ENCODE results near the gene PTGDS. TPM values are rescaled to one million over a fixed set of nuclear protein-coding genes. Genes with fewer than 3 reads are reported as not detected.

Gene PTGDS
- total RNA-seq, 4 donors from 2014 or later: 4.3 to 31.7 (median 25.7) TPM

GRCh38 chr9:136958898-136959850 is 18.1 kb upstream of the PTGDS start:
- Histone ChIP-seq H3K27me3 (no peaks in the 10 kb centered on the region), H3K27ac (no peak overlapping the region)

GRCh38 chr9:136960212-136960937 is 16.9 kb upstream of the PTGDS start:
- H3K4me1 ChIP-seq: peaks cover 35% of the 10 kb centered on the region
- H3K4me3 ChIP-seq: no peak overlapping the region
- H3K36me3 ChIP-seq: no peaks in the 10 kb centered on the region
- H3K9me3 ChIP-seq: no peaks in the 10 kb centered on the region
- no peak overlapping the region for H3K27ac ChIP-seq
- no peaks in the 10 kb centered on the region for H3K27me3 ChIP-seq
- DNase-seq (ENCODE audit: low spot score in 2 of 2): no peak
- TF ChIP-seq POLR2AphosphoS5 (IDR thresholded peaks at IDR 0.05): no peak
- no peak for TF ChIP-seq CTCF (IDR thresholded peaks at IDR 0.05)
- TF ChIP-seq EP300 (IDR thresholded peaks at IDR 0.05): no peak
- TF ChIP-seq POLR2A (IDR thresholded peaks at IDR 0.05): no peak
- 79% methylated on average over 13 of the region's 19 CpGs for WGBS

More at GRCh38 chr9:136958898-136959850, 18.1 kb upstream of the PTGDS start:
- no peak for TF ChIP-seq CTCF (IDR thresholded peaks at IDR 0.05)
- TF ChIP-seq POLR2AphosphoS5 (IDR thresholded peaks at IDR 0.05): no peak
- TF ChIP-seq POLR2A (IDR thresholded peaks at IDR 0.05): no peak
- no peak for TF ChIP-seq EP300 (IDR thresholded peaks at IDR 0.05)
- peaks cover 27% of the 10 kb centered on the region for H3K4me1 ChIP-seq
- no peak for DNase-seq (ENCODE audit: low spot score in 2 of 2)
- WGBS: 93% methylated on average over 24 of the region's 28 CpGs
- no peak overlapping the region for H3K4me3 ChIP-seq
- no peaks in the 10 kb centered on the region for H3K9me3 ChIP-seq
- H3K36me3 ChIP-seq: no peaks in the 10 kb centered on the region

- TF ChIP-seq POLR2AphosphoS5 (IDR thresholded peaks at IDR 0.05) (no peak), CTCF (IDR thresholded peaks at IDR 0.05) (no peak), POLR2A (IDR thresholded peaks at IDR 0.05) (no peak), EP300 (IDR thresholded peaks at IDR 0.05) (no peak)
- WGBS: 70% methylated on average over 8 of the region's 15 CpGs
- no peak for DNase-seq (ENCODE audit: low spot score in 2 of 2)
- H3K4me3 ChIP-seq: no peak overlapping the region
- no peaks in the 10 kb centered on the region for H3K27me3 ChIP-seq
- no peaks in the 10 kb centered on the region for H3K36me3 ChIP-seq
- H3K4me1 ChIP-seq: peaks cover 38% of the 10 kb centered on the region
- H3K9me3 ChIP-seq: no peaks in the 10 kb centered on the region
- H3K27ac ChIP-seq: no peak overlapping the region
Measured at GRCh38 chr9:136960938-136961275, 16.4 kb upstream of the PTGDS start.

DNA sequence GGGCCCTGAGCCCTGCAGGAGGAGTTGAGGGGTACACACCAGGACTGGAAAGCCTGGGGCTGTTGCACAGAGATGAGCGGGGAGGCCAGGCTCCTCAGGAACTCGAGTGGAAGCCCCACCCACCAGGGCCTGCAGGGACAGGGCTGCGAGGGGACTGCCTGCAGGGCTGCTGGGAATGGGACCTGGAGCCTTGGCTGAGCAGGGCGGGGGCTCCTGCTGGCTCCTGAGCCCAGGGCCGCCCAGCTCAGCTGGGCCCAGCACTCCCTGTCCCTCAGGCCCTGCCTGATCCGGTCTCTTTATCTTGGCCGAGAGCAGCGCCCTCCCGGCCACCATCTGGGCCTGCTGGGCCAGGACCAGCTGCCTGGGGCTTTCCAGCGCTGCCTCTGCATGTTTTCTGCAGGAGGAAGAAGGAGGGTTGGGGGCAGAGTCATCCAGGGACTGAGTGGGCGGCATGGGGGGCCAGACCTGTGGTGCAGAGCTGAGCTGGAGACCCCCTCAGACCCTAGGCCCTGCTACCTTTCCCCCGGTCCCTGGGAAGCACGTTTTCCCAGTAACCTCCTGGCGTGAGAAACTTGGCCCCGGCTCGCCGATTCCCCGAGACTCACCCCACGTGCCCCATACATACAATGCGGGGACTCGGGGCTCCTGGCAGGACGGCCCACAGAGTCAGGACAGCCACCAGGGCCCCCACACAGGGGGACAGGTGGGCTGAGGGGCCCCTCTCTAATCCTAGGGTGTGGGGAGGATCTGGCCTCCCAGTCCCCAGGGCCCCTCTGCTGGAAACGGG is 15.8 kb upstream of the PTGDS start:
- DNase-seq (ENCODE audit: low spot score in 2 of 2): no peak
- Histone ChIP-seq H3K4me1 (peaks cover 41% of the 10 kb centered on the region), H3K4me3 (no peak overlapping the region), H3K27ac (no peak overlapping the region), H3K36me3 (no peaks in the 10 kb centered on the region), H3K27me3 (no peaks in the 10 kb centered on the region), H3K9me3 (no peaks in the 10 kb centered on the region)
- TF ChIP-seq CTCF (IDR thresholded peaks at IDR 0.05) (no peak), EP300 (IDR thresholded peaks at IDR 0.05) (no peak), POLR2AphosphoS5 (IDR thresholded peaks at IDR 0.05) (no peak), POLR2A (IDR thresholded peaks at IDR 0.05) (no peak)
- WGBS: 42% methylated on average over 12 of the region's 23 CpGs

Measured in suprapubic skin (tissue), 4 donors.